Neural progenitor cell (in vitro differentiated cells): ENCODE results near the gene PCDH1. TPM values are rescaled to one million over a fixed set of nuclear protein-coding genes. Genes with fewer than 3 reads are reported as not detected.

Source experiments
- DNase-seq: peaks from one replicate; pipeline ENCODE4 v3.0.0-alpha.2; 2016; ENCODE audit warnings: low spot score
- H2AFZ ChIP-seq: fragments of 200-600 bp; sonication (generic); replicated peaks from 2 replicates; pipeline ENCODE4 v1.6.1; 2016; ENCODE audit warnings: antibody characterized with exemption
- H3F3A ChIP-seq: fragments of 200-600 bp; sonication (generic); 2 replicates; pipeline ENCODE4 v1.6.1; 2016; ENCODE audit warnings: antibody characterized with exemption, low read depth
- H3K27ac ChIP-seq: fragments of 200-600 bp; sonication (generic); 2 replicates; pipeline ENCODE4 v1.5.1; 2016; ENCODE audit warnings: mild to moderate bottlenecking
- H3K27me3 ChIP-seq: fragments of 200-600 bp; sonication (generic); 2 replicates; pipeline ENCODE4 v1.6.1; 2016; ENCODE audit warnings: mild to moderate bottlenecking, moderate library complexity
- H3K36me3 ChIP-seq: fragments of 200-600 bp; sonication (generic); 2 replicates; pipeline ENCODE4 v1.5.1; 2016
- H3K4me1 ChIP-seq: fragments of 200-600 bp; sonication (generic); 2 replicates; pipeline ENCODE4 v1.6.1; 2016; ENCODE audit warnings: mixed run types
- H3K4me2 ChIP-seq: fragments of 200-600 bp; sonication (generic); 2 replicates; pipeline ENCODE4 v1.6.1; 2016
- H3K4me3 ChIP-seq: fragments of 200-600 bp; sonication (generic); 2 replicates; pipeline ENCODE4 v1.5.1; 2016
- H3K79me2 ChIP-seq: fragments of 200-600 bp; sonication (generic); 2 replicates; pipeline ENCODE4 v1.6.1; 2016; ENCODE audit warnings: low read depth
- H3K9ac ChIP-seq: fragments of 200-600 bp; sonication (generic); 2 replicates; pipeline ENCODE4 v1.6.1; 2016
- H3K9me3 ChIP-seq: fragments of 200-600 bp; sonication (generic); 2 replicates; pipeline ENCODE4 v1.5.1; 2016; ENCODE audit warnings: low read depth
- H4K20me1 ChIP-seq: fragments of 200-600 bp; sonication (generic); 2 replicates; pipeline ENCODE4 v1.6.1; 2016; ENCODE audit warnings: low read depth
- H3K27ac Mint-ChIP-seq: 3 replicates; pipeline ENCODE4 v1.8.0; 2021; ENCODE audit warnings: mixed read lengths
- H3K27me3 Mint-ChIP-seq: 2 replicates; pipeline ENCODE4 v1.8.0; 2022; ENCODE audit warnings: low read depth, mild to moderate bottlenecking, inconsistent platforms, moderate library complexity, mixed read lengths; ENCODE audit not compliant: insufficient read depth
- H3K36me3 Mint-ChIP-seq: 3 replicates; pipeline ENCODE4 v1.8.0; 2021; ENCODE audit warnings: mixed read lengths
- H3K4me1 Mint-ChIP-seq: 3 replicates; pipeline ENCODE4 v1.8.0; 2021; ENCODE audit warnings: mixed read lengths
- H3K4me3 Mint-ChIP-seq: 3 replicates; pipeline ENCODE4 v1.8.0; 2021; ENCODE audit warnings: mild to moderate bottlenecking, moderate library complexity, mixed read lengths
- H3K9me3 Mint-ChIP-seq: 3 replicates; pipeline ENCODE4 v1.8.0; 2020; ENCODE audit warnings: mixed read lengths
- EZH2 ChIP-seq: fragments of 200-600 bp; sonication (generic); IDR thresholded peaks from 2 replicates; pipeline ENCODE4 v1.6.1; 2017; ENCODE audit warnings: antibody characterized with exemption, mild to moderate bottlenecking, moderate library complexity
- EZH2phosphoT487 ChIP-seq: fragments of 200-600 bp; sonication (generic); IDR thresholded peaks from 2 replicates; pipeline ENCODE4 v1.6.1; 2017; ENCODE audit warnings: antibody characterized with exemption
- total RNA-seq: library from RNA; depleted of rRNA; stranded (reverse); fragments of >200 nt; gene quantifications from 2 replicates; pipeline ENCODE4 v1.2.3, GENCODE V29; 2015; ENCODE audit warnings: low replicate concordance
- TF ChIP-seq, protein P1 (sequence below): fragments of 200-600 bp; sonication (generic); IDR thresholded peaks from 2 replicates; pipeline ENCODE4 v1.5.1; 2017; ENCODE audit warnings: antibody characterized with exemption, mild to moderate bottlenecking

Gene PCDH1
- total RNA-seq, 1 donor from 2014 or later, result 24.8 TPM

DNA sequence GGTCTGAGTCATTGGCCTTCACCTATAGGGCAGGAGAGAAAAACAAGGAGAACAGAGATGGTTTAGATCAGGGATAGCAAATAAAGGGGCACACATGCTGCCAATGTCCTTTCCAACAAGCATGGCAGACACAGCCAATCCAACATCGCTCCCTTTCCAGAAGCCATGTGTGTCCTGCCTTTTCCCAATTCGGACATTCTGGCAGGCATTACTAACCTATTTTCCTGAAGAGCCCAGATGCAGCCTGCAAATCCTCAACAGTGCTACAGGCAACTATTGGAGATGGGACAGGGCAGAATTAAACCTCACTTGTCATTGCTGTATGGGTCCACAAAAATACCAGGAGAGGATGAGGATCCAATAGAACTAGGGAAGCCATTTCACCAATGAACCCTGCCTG lies 12.8 kb downstream of the PCDH1 start:
- Histone ChIP-seq H3K79me2 (peaks cover 33% of the 10 kb centered on the region), H3K4me3 (no peak overlapping the region), H3K27ac (no peak overlapping the region), H2AFZ (no peak overlapping the region), H3K4me1 (peaks cover under 1% of the 10 kb centered on the region), H3K9me3 (no peaks in the 10 kb centered on the region), H3F3A (no peaks in the 10 kb centered on the region), H3K36me3 (no peaks in the 10 kb centered on the region), H3K27me3 (no peaks in the 10 kb centered on the region), H4K20me1 (peaks cover 8% of the 10 kb centered on the region), H3K4me2 (no peak overlapping the region), H3K9ac (no peak overlapping the region)
- H3K27me3 Mint-ChIP-seq, result peaks cover 4% of the 10 kb centered on the region
- peaks cover 4% of the 10 kb centered on the region for H3K4me1 Mint-ChIP-seq
- H3K9me3 Mint-ChIP-seq, result no peaks in the 10 kb centered on the region
- TF ChIP-seq EZH2, result no peak
- TF ChIP-seq EZH2phosphoT487, result no peak
- TF ChIP-seq, protein P1, sequence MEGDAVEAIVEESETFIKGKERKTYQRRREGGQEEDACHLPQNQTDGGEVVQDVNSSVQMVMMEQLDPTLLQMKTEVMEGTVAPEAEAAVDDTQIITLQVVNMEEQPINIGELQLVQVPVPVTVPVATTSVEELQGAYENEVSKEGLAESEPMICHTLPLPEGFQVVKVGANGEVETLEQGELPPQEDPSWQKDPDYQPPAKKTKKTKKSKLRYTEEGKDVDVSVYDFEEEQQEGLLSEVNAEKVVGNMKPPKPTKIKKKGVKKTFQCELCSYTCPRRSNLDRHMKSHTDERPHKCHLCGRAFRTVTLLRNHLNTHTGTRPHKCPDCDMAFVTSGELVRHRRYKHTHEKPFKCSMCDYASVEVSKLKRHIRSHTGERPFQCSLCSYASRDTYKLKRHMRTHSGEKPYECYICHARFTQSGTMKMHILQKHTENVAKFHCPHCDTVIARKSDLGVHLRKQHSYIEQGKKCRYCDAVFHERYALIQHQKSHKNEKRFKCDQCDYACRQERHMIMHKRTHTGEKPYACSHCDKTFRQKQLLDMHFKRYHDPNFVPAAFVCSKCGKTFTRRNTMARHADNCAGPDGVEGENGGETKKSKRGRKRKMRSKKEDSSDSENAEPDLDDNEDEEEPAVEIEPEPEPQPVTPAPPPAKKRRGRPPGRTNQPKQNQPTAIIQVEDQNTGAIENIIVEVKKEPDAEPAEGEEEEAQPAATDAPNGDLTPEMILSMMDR, result no peak
- no peak overlapping the region for H3K27ac Mint-ChIP-seq
- no peak for DNase-seq
- peaks cover 9% of the 10 kb centered on the region for H3K36me3 Mint-ChIP-seq
- no peak overlapping the region for H3K4me3 Mint-ChIP-seq

DNA sequence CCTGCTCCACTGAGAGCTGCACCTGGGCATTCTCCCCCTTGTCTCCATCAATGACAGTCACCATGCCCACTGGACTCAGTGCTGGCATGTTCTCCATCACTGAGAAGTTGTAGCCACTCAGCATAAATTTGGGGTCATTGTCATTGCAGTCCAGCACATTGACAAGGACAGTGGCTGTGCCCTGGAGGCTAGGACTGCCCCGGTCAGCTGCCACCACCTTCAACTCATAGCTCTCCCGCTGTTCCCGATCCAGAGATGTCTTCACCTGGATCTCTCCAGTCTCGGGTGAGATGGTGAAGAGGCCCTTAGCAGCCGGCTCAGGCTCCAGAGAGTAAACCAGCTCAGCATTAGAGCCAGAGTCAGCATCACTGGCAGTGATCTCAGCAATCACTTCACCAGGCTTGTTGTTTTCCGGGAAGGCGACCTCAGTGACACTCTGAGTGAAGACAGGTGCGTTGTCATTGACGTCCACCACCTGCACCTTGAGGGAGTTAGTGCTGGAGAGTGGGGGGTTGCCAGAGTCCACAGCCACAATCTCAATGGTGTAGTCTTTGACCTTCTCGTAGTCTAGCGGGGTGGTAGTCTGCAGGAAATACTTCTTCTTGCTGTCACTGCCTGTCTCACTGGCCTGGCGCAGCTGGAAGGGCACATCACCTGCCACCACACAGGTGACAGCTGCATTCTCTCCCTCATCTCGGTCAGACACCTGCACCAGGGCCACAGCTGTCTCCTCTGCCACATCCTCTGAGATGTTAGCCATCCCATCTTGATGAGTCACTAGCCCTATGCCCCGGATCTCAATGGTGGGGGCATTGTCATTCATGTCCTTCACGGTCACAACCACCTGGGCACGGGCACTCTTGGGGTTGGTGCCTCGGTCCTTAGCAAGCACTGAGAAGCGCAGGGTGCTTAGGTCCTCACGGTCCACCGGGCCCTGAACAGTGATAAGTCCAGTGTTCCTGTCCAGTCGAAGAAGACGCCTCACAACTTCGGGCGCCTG lies 13.5 kb downstream of the PCDH1 start:
- Histone ChIP-seq H3K79me2 (peaks cover 26% of the 10 kb centered on the region), H3K4me3 (no peak overlapping the region), H3K27me3 (no peaks in the 10 kb centered on the region), H3K9ac (no peak overlapping the region), H3F3A (no peaks in the 10 kb centered on the region), H3K4me2 (no peak overlapping the region), H3K9me3 (no peaks in the 10 kb centered on the region), H3K36me3 (no peaks in the 10 kb centered on the region), H2AFZ (no peak overlapping the region), H4K20me1 (peaks cover 3% of the 10 kb centered on the region), H3K27ac (no peak overlapping the region), H3K4me1 (no peaks in the 10 kb centered on the region)
- H3K9me3 Mint-ChIP-seq, result no peaks in the 10 kb centered on the region
- peaks cover 4% of the 10 kb centered on the region for H3K27me3 Mint-ChIP-seq
- TF ChIP-seq EZH2, result no peak
- TF ChIP-seq EZH2phosphoT487, result no peak
- TF ChIP-seq, protein P1, result no peak
- DNase-seq, result no peak
- no peak overlapping the region for H3K27ac Mint-ChIP-seq
- no peaks in the 10 kb centered on the region for H3K4me1 Mint-ChIP-seq
- no peak overlapping the region for H3K4me3 Mint-ChIP-seq
- peaks cover 9% of the 10 kb centered on the region for H3K36me3 Mint-ChIP-seq

DNA sequence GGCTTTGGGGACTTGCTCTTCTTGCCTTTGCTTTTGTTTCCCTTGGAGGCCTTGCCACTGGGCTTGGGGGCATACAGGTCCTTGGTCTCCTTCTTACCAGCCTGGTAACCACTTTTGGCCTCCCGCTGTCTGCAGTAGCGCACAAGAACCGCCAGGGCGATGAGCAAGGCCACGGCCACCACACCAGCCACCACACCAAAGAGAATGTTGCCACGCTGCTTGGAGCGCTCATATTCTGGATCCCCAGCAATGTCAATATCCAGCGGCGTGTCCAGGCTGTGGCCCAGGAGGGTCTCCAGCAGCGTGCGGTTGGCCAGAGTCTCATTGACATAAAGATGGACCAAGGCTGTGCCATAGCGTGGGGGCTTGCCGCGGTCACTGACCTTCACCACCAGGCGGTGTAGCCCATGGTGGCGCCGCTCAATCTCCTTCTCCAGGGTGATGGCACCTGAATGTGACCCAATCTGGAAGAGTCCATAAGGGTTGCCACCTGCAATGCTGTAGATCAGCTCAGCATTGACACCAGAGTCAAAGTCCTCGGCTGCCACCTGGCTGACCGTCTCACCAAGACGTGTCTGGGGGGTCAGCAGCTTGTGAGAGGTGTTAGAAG lies 14.5 kb downstream of the PCDH1 start:
- TF ChIP-seq, protein P1, result no peak
- Histone ChIP-seq H3K9me3 (no peaks in the 10 kb centered on the region), H4K20me1 (peaks cover 3% of the 10 kb centered on the region), H3K27ac (no peak overlapping the region), H3K4me3 (no peak overlapping the region), H3K36me3 (no peaks in the 10 kb centered on the region), H3K27me3 (no peaks in the 10 kb centered on the region), H3K9ac (no peak overlapping the region), H3K4me2 (no peak overlapping the region), H3K79me2 (peaks cover 16% of the 10 kb centered on the region), H3F3A (peaks cover 8% of the 10 kb centered on the region), H2AFZ (no peak overlapping the region), H3K4me1 (peaks cover 6% of the 10 kb centered on the region)
- no peak for DNase-seq
- Mint-ChIP-seq H3K4me3 (no peak overlapping the region), H3K27ac (no peak overlapping the region), H3K27me3 (peaks cover 4% of the 10 kb centered on the region), H3K4me1 (no peaks in the 10 kb centered on the region), H3K36me3 (peaks cover 9% of the 10 kb centered on the region), H3K9me3 (no peaks in the 10 kb centered on the region)
